GM10248 (cell line): ENCODE results near the gene F8A1.
"Not testable (repeated sequence)": the region's sequence is repeated elsewhere in the genome, so short reads cannot be mapped to it uniquely, and the experiment has no call there.

Source experiments
- CTCF ChIA-PET: fragments of 300-600 bp; sonication (Branson Sonifier 250); formaldehyde crosslinking; extraction: SDS; loops from one replicate; lab custom pipeline; 2021; ENCODE audit warnings: antibody characterized with exemption; lab: Yijun Ruan, JAX
- POLR2A ChIA-PET: fragments of 350-650 bp; sonication (Branson Sonifier 250); formaldehyde crosslinking; extraction: SDS; loops from one replicate; lab custom pipeline; 2020; ENCODE audit warnings: antibody characterized with exemption; lab: Yijun Ruan, JAX
- DNase-seq: peaks from one replicate; pipeline ENCODE4 v3.0.0; 2012; ENCODE audit errors: extremely low spot score
- TF ChIP-seq, protein P1 (sequence below): IDR thresholded peaks from 2 replicates; pipeline ENCODE4 v1.5.1; 2012; ENCODE audit warnings: mild to moderate bottlenecking, low read depth; ENCODE audit errors: extremely low read depth, missing control alignments, control extremely low read depth

The F8A1 gene

DNA sequence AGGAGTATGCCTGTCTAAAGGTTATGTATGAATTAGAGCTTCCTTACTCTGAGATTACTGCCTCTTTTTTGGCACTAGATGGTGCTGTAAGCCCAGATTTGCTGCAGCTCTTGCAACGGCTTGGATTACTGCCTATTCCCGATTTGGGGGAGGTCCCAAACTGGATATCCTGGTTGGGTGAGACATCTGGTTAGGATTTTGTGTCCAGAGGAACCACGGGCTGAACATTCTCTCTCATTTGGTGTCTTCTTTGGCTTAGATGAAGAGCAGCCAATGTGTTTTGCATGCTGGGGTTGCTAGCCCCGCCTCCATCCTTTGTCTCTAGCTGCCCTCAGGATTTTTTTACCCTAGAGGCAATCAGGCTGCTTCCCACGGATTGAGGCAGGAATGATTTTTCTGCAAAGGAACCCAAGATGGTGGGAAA, 31.9 kb downstream of the F8A1 start:
- POLR2A ChIA-PET, result no interaction called here
- TF ChIP-seq, protein P1, sequence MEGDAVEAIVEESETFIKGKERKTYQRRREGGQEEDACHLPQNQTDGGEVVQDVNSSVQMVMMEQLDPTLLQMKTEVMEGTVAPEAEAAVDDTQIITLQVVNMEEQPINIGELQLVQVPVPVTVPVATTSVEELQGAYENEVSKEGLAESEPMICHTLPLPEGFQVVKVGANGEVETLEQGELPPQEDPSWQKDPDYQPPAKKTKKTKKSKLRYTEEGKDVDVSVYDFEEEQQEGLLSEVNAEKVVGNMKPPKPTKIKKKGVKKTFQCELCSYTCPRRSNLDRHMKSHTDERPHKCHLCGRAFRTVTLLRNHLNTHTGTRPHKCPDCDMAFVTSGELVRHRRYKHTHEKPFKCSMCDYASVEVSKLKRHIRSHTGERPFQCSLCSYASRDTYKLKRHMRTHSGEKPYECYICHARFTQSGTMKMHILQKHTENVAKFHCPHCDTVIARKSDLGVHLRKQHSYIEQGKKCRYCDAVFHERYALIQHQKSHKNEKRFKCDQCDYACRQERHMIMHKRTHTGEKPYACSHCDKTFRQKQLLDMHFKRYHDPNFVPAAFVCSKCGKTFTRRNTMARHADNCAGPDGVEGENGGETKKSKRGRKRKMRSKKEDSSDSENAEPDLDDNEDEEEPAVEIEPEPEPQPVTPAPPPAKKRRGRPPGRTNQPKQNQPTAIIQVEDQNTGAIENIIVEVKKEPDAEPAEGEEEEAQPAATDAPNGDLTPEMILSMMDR, result peak; percentile 52
- DNase-seq, result peak; percentile 31
- CTCF ChIA-PET, result interaction anchor here (0.7 to 2.1 kb wide), 32 partner anchors 9 to 298 kb away, joined by 3 to 25 read pairs (median 4); partner anchors contain the start of gene VBP1

DNA sequence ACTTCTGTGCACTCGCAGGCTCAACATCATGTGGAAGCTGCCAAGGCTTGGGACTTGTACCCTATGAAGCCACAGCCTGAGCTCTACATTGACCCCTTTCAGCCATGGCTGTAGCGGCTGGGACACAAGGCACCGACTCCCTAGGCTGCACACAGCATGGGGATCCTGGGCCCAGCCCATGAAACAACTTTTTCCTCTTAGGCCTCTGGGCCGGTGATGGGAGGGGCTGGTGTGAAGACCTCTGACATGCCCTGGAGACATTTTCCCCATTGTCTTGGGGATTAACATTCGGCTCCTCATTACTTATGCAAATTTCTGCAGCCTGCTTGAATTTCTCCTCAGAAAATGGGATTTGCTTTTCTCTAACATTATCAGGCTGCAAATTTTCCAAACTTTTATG, 38.6 kb downstream of the F8A1 start:
- CTCF ChIA-PET, DNase-seq, POLR2A ChIA-PET: not testable (repeated sequence)
